Measurements from ENCODE around the gene MXRA7.

Gene MXRA7

DNA sequence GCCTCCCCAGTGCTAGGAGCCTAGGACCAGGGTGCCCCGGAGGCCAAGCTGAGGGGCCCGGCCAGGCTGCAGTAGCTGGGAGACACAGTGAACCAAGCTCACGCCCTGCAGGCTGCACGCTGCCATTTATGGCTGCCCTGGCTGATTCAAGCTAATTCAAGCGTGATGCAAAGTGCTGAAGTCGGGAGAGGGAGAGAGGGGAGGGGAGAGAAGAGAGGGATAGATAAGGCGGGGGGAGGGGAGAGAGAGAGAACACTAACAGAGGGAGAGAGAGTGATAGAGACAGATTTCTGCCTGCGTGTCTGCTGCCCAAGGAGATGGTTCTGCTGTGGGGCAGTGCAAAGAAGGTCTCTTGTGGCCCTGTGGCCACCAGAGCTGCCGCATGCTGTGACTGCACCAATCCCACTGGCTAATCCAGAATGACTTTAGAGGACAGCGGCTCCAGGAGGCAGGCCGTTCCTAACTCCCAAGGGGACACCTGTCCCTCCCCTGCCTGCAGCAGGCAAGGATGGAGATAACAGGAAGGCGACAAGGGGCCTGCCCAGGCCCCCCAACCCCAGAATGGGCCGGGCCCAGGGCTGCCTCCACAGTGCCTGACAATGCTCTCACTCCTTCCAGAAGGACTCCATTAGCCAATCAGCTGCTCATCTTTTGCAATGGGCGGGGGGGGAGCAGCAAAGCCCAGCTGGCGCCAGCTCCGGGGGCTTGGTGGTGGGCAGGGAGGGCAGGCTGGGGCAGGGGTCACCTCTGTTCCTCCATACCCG, 12.9 kb downstream of the MXRA7 start:
- no peak overlapping the region for H2AFZ ChIP-seq (ENCODE audit: low read length)
- H3K79me2 ChIP-seq (ENCODE audit: insufficient read depth, low read length) = no peaks in the 10 kb centered on the region
- no peaks in the 10 kb centered on the region for H4K20me1 ChIP-seq (ENCODE audit: insufficient read depth, low read length, poor library complexity, severe bottlenecking)
- no peaks in the 10 kb centered on the region for H3F3A ChIP-seq (ENCODE audit: low read depth)
- TF ChIP-seq CTCF (conservative IDR thresholded peaks at IDR 0.05; ENCODE audit: low read length) = no peak
- TF ChIP-seq EZH2phosphoT487 (IDR thresholded peaks at IDR 0.05; ENCODE audit: borderline replicate concordance) = no peak
- no peak overlapping the region for H3K4me2 ChIP-seq (ENCODE audit: low read depth, low read length, poor library complexity, severe bottlenecking)
- H3K4me1 ChIP-seq (ENCODE audit: insufficient read depth, low read length, poor library complexity, severe bottlenecking) = no peaks in the 10 kb centered on the region
- H3K9me2 ChIP-seq (replicated peaks; ENCODE audit: low read depth, low read length) = no peaks in the 10 kb centered on the region
- no peaks in the 10 kb centered on the region for H3K27me3 ChIP-seq (ENCODE audit: insufficient read depth, low read length, poor library complexity, severe bottlenecking)
- H3K9me3 ChIP-seq (ENCODE audit: insufficient read depth, low read depth, low read length) = no peaks in the 10 kb centered on the region
- H3K36me3 ChIP-seq (ENCODE audit: insufficient read depth, low read length) = no peaks in the 10 kb centered on the region
- H3K9ac ChIP-seq (ENCODE audit: low read depth, low read length, poor library complexity, severe bottlenecking) = no peak overlapping the region
- no peak overlapping the region for H3K4me3 ChIP-seq (ENCODE audit: low read length, poor library complexity, severe bottlenecking)

DNA sequence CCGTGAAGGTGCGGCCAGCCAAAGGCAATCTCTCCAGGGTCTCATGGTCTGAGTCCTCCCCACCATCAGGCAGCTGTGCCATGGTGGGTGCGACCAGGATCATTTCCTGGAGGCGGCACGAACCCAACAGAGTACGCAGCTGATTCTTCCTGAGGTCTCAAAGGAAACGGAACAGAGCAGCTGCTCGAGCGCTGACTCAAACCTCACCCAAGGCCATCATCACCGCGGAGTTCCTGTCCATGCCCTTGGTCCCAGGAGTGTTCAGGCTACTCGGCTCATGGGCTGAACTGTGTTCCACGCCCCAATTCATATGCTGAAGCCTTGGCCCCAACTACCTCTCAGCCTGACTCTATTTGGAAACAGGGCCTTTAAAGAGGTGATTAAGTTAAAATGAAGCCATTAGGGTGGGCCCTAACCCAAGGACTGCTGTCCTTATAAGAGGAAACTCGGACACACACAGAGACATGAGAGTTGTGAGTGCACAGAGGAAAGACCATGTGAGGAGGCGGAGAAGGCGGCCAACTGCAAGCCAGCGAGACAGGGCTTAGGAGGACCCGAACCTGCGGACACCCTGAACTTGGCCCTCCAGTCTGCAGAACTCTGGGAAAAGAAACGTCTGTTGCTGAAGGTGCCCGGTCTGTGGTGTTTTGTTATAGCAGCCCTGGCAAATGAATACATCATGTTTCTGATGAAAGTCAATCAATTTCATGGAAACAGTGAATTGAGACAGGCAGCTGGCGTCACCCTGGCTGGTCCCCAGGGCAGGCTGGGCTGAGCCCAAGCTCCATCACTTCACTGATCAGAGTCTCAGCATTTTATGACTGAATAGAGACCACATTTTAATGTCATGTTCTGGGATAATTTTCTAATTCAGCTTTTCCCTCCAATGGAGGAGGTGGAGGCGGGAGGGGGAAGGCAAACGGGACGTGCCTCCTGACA, 13.7 kb downstream of the MXRA7 start:
- no peak overlapping the region for H2AFZ ChIP-seq (ENCODE audit: low read length)
- no peak overlapping the region for H3K4me2 ChIP-seq (ENCODE audit: low read depth, low read length, poor library complexity, severe bottlenecking)
- H4K20me1 ChIP-seq (ENCODE audit: insufficient read depth, low read length, poor library complexity, severe bottlenecking) = no peaks in the 10 kb centered on the region
- no peaks in the 10 kb centered on the region for H3K27me3 ChIP-seq (ENCODE audit: insufficient read depth, low read length, poor library complexity, severe bottlenecking)
- no peaks in the 10 kb centered on the region for H3K9me3 ChIP-seq (ENCODE audit: insufficient read depth, low read depth, low read length)
- no peak overlapping the region for H3K9ac ChIP-seq (ENCODE audit: low read depth, low read length, poor library complexity, severe bottlenecking)
- H3K9me2 ChIP-seq (replicated peaks; ENCODE audit: low read depth, low read length) = no peaks in the 10 kb centered on the region
- H3K36me3 ChIP-seq (ENCODE audit: insufficient read depth, low read length) = no peaks in the 10 kb centered on the region
- no peak overlapping the region for H3K4me3 ChIP-seq (ENCODE audit: low read length, poor library complexity, severe bottlenecking)
- TF ChIP-seq EZH2phosphoT487 (IDR thresholded peaks at IDR 0.05; ENCODE audit: borderline replicate concordance) (no peak), CTCF (conservative IDR thresholded peaks at IDR 0.05; ENCODE audit: low read length) (no peak)
- H3K4me1 ChIP-seq (ENCODE audit: insufficient read depth, low read length, poor library complexity, severe bottlenecking) = no peaks in the 10 kb centered on the region
- no peaks in the 10 kb centered on the region for H3F3A ChIP-seq (ENCODE audit: low read depth)
- no peaks in the 10 kb centered on the region for H3K79me2 ChIP-seq (ENCODE audit: insufficient read depth, low read length)

GRCh38 chr17:76695059-76695831, 15.5 kb downstream of the MXRA7 start:
- Histone ChIP-seq H2AFZ (ENCODE audit: low read length) (no peak overlapping the region), H3K9me2 (replicated peaks; ENCODE audit: low read depth, low read length) (no peaks in the 10 kb centered on the region), H3K4me2 (ENCODE audit: low read depth, low read length, poor library complexity, severe bottlenecking) (no peak overlapping the region), H3K27me3 (ENCODE audit: insufficient read depth, low read length, poor library complexity, severe bottlenecking) (no peaks in the 10 kb centered on the region), H3K4me1 (ENCODE audit: insufficient read depth, low read length, poor library complexity, severe bottlenecking) (no peaks in the 10 kb centered on the region), H3K36me3 (ENCODE audit: insufficient read depth, low read length) (no peaks in the 10 kb centered on the region), H3K79me2 (ENCODE audit: insufficient read depth, low read length) (no peaks in the 10 kb centered on the region), H3K9ac (ENCODE audit: low read depth, low read length, poor library complexity, severe bottlenecking) (no peak overlapping the region), H3F3A (ENCODE audit: low read depth) (no peaks in the 10 kb centered on the region), H3K4me3 (ENCODE audit: low read length, poor library complexity, severe bottlenecking) (no peak overlapping the region), H3K9me3 (ENCODE audit: insufficient read depth, low read depth, low read length) (no peaks in the 10 kb centered on the region), H4K20me1 (ENCODE audit: insufficient read depth, low read length, poor library complexity, severe bottlenecking) (no peaks in the 10 kb centered on the region)
- no peak for TF ChIP-seq EZH2phosphoT487 (IDR thresholded peaks at IDR 0.05; ENCODE audit: borderline replicate concordance)
- TF ChIP-seq CTCF (conservative IDR thresholded peaks at IDR 0.05; ENCODE audit: low read length) = no peak
